Tibial nerve (tissue), 4 donors: ENCODE data around the gene THEM4. TPM values are rescaled to one million over a fixed set of nuclear protein-coding genes. Genes with fewer than 3 reads are reported as not detected.
"Not testable (repeated sequence)": the region's sequence is repeated elsewhere in the genome, so short reads cannot be mapped to it uniquely, and the experiment has no call there.

ENCODE experiments used
- DNase-seq, 2 donors: peaks; one replicate each; pipeline ENCODE4 v3.0.0-alpha.2; 2019; ENCODE audit warnings: low spot score in 2 of 2
- H3K27ac ChIP-seq, 4 donors: fragments of 200-600 bp; sonication (generic) in 3 of 4; one replicate each; pipeline ENCODE4 v1.5.1; 2017 to 2019; ENCODE audit warnings: mild to moderate bottlenecking in 1 of 4
- H3K27me3 ChIP-seq, 2 donors: fragments of 200-600 bp; sonication (generic) in 1 of 2; one replicate each; pipeline versions ENCODE4 v1.5.1 to v1.6.0; 2017 to 2019
- H3K36me3 ChIP-seq, 3 donors: fragments of 200-600 bp; sonication (generic); one replicate each; pipeline ENCODE4 v1.5.1; 2018 to 2019
- H3K4me1 ChIP-seq, 4 donors: fragments of 200-600 bp; sonication (generic) in 3 of 4; one replicate each; pipeline ENCODE4 v1.5.1; 2017 to 2019
- H3K4me3 ChIP-seq, 4 donors: fragments of 200-600 bp; sonication (generic) in 3 of 4; one replicate each; pipeline ENCODE4 v1.5.1; 2017 to 2019; ENCODE audit warnings: mild to moderate bottlenecking in 1 of 4, moderate library complexity in 1 of 4
- H3K9me3 ChIP-seq, 4 donors: fragments of 200-600 bp; sonication (generic) in 3 of 4; one replicate each; pipeline ENCODE4 v1.5.1; 2017 to 2019
- EP300 ChIP-seq, 2 donors: sonication (generic); formaldehyde crosslinking; IDR thresholded peaks; one replicate each; pipeline ENCODE4 v1.6.1; 2017; ENCODE audit warnings: antibody characterized with exemption in 2 of 2, mild to moderate bottlenecking in 1 of 2
- POLR2A ChIP-seq, 2 donors: fragments of 450-650 bp; IDR thresholded peaks; one replicate each; pipeline ENCODE4 v1.6.1; 2017; ENCODE audit warnings: antibody characterized with exemption in 2 of 2, mild to moderate bottlenecking in 2 of 2, moderate library complexity in 2 of 2
- WGBS, 2 donors: methylation state at CpG; one replicate each; pipeline ENCODE4 v1.1.5; 2018; 5-methylcytosine and 5-hydroxymethylcytosine counted together
- total RNA-seq, 4 donors: library from RNA; depleted of rRNA; stranded (reverse); fragments of >200 nt; gene quantifications; one replicate each; pipeline ENCODE4 v1.1.0, GENCODE V29; 2016
- TF ChIP-seq, protein P1 (sequence below), 5 experiments: fragments of 200-600 bp in 3 of 5; fragments of 450-650 bp in 2 of 5; sonication (generic) in 3 of 5; IDR thresholded peaks; one replicate each; pipeline ENCODE4 v1.5.1; 2016 to 2019; ENCODE audit warnings: antibody characterized with exemption in 5 of 5, mild to moderate bottlenecking in 3 of 5, moderate library complexity in 2 of 5

The THEM4 gene
- total RNA-seq, 4 donors from 2014 or later = 17.7 to 48.6 (median 32.3) TPM

DNA sequence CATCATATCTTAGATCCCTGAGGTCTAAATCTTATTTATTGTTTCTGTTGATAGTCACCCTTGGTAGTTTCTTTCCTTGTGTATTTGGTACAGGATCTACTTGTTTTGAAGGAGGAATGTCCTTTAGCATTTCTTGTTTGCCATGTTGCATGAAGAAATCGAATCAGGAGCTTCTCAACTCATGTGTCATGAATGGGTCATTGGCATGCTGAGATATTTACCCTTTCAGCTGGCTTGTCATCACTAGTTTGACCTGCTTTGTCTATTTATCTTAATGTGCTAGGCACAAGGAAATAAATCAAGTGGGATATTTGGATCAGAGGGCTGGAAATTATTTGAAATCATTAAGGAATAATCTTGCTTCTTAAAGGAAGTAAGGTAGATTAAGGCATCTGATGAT is 23.8 kb downstream of the THEM4 start:
- H3K27me3 ChIP-seq = no peaks in the 10 kb centered on the region
- no peak overlapping the region for H3K27ac ChIP-seq
- H3K4me1 ChIP-seq = no peaks in the 10 kb centered on the region
- TF ChIP-seq, protein P1, sequence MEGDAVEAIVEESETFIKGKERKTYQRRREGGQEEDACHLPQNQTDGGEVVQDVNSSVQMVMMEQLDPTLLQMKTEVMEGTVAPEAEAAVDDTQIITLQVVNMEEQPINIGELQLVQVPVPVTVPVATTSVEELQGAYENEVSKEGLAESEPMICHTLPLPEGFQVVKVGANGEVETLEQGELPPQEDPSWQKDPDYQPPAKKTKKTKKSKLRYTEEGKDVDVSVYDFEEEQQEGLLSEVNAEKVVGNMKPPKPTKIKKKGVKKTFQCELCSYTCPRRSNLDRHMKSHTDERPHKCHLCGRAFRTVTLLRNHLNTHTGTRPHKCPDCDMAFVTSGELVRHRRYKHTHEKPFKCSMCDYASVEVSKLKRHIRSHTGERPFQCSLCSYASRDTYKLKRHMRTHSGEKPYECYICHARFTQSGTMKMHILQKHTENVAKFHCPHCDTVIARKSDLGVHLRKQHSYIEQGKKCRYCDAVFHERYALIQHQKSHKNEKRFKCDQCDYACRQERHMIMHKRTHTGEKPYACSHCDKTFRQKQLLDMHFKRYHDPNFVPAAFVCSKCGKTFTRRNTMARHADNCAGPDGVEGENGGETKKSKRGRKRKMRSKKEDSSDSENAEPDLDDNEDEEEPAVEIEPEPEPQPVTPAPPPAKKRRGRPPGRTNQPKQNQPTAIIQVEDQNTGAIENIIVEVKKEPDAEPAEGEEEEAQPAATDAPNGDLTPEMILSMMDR (IDR thresholded peaks at IDR 0.05) = no peak
- TF ChIP-seq POLR2A (IDR thresholded peaks at IDR 0.05) = no peak
- no peak for TF ChIP-seq EP300 (IDR thresholded peaks at IDR 0.05)
- no peak for DNase-seq
- 80 to 88% methylated on average over 1 of the region's 1 CpG for WGBS, 2 donors
- H3K9me3 ChIP-seq = no peaks in the 10 kb centered on the region
- no peak overlapping the region for H3K4me3 ChIP-seq
- H3K36me3 ChIP-seq = peaks cover 0 to 51% (median 0%) of the 10 kb centered on the region in 3 donors

DNA sequence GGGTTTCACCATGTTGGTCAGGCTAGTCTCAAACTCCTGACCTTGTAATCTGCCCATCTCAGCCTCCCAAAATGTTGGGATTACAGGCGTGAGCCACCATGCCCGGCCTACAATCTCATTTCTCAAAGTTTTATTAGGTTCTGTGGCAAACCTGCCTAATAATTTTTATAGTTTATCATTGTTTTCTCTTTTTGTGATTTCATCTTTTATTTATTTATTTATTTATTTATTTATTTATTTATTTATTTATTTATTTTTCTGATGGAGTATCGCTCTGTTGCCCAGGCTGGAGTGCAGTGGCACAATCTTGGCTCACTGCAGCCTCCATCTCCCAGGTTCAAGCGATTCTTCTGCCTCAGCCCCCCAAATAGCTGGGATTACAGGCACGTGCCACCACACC is 24.4 kb downstream of the THEM4 start:
- H3K27ac ChIP-seq, DNase-seq, H3K4me3 ChIP-seq, H3K27me3 ChIP-seq, H3K4me1 ChIP-seq, H3K9me3 ChIP-seq: not testable (repeated sequence)
- WGBS, 2 donors = 96 to 98% methylated on average over 5 of the region's 5 CpGs
- H3K36me3 ChIP-seq = peaks cover 0 to 50% (median 0%) of the 10 kb centered on the region in 3 donors

DNA sequence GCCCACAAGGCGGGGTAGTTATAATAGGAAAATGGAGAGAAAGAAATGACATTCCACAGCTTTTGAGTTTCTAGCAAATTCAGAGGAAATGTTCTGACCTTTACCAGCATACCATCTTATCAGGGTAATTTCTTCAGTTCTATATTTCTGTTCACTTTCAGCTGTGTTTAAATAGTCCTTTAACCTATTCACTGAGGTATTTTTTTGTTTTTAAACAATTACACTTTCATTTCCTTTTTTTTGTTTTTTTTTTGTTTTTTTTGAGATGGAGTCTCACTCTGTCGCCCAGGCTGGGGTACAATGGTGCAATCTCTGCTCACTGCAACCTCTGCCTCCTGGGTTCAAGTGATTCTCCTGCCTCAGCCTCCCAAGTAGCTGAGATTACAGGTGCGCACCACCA is 24.9 kb downstream of the THEM4 start:
- not testable (repeated sequence) for H3K27me3 ChIP-seq, H3K4me1 ChIP-seq, H3K9me3 ChIP-seq, H3K27ac ChIP-seq, H3K4me3 ChIP-seq, DNase-seq
- H3K36me3 ChIP-seq = peaks cover 0 to 49% (median 0%) of the 10 kb centered on the region in 3 donors
- WGBS, 2 donors = 92 to 97% methylated on average over 3 of the region's 3 CpGs

DNA sequence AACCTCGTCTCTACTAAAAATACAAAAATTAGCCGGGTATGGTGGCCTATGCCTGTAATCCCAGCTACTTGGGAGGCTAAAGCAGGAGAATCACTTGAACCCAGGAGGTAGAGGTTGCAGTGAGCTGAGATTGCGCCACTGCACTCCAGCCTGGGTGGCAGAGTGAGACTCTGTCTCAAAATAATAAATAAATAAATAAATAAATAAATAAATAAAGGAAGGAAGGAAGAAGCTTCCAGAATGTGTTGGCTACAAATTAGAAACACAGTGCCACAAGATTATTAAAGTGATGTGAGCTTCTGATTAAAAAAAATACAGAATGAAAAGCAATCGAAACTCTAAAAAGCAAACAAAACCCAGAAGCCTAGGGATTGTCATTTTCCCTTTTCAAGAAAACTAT is 25.4 kb downstream of the THEM4 start:
- H3K4me1 ChIP-seq, H3K27me3 ChIP-seq, DNase-seq, H3K4me3 ChIP-seq, H3K9me3 ChIP-seq, H3K27ac ChIP-seq: not testable (repeated sequence)
- 94 to 97% methylated on average over 4 of the region's 4 CpGs for WGBS, 2 donors
- H3K36me3 ChIP-seq = peaks cover 0 to 44% (median 0%) of the 10 kb centered on the region in 3 donors

DNA sequence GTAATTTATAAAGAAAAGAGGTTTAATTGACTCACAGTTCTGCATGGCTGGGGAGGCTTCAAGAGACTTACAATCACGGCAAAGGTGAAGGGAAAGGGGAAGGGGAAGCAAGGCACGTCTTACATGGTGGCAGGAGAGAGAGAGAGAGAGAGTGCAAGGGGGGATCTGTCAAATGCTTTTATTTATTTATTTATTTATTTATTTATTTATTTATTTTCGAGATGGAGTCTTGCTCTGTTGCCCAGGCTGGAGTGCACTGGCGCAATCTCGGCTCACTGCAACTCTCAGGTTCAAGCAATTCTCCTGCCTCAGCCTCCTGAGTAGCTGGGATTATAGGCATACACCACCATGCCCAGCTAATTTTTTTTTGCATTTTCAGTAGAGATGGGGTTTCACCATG is 26.4 kb downstream of the THEM4 start:
- not testable (repeated sequence) for H3K4me3 ChIP-seq, H3K27me3 ChIP-seq, H3K4me1 ChIP-seq

DNA sequence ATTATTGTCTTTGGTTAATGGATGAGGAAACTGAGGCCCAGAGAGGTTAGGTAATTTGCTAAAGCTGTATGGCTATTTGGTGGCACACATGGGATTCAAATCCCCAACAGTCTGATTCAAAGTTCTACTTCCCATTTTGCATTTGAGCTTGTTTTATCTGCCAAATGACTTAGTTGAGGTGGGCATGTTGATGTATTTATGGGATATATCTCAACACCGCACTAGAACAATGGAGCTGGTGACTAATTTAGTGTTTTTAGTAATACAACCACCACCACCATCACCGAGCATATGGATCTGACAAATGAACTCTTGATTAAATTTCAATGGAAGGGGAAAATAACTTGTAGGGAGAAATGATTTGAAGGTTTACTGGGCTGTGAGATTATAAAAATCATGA is 26.8 kb downstream of the THEM4 start:
- Histone ChIP-seq H3K4me3 (no peak overlapping the region), H3K4me1 (no peaks in the 10 kb centered on the region), H3K9me3 (no peaks in the 10 kb centered on the region), H3K27me3 (no peaks in the 10 kb centered on the region), H3K27ac (no peak overlapping the region), H3K36me3 (peaks cover 0 to 37% (median 0%) of the 10 kb centered on the region in 3 donors)
- 94 to 95% methylated on average over 2 of the region's 2 CpGs for WGBS, 2 donors
- no peak for DNase-seq
- TF ChIP-seq POLR2A (IDR thresholded peaks at IDR 0.05) = no peak
- no peak for TF ChIP-seq EP300 (IDR thresholded peaks at IDR 0.05)
- TF ChIP-seq, protein P1 (IDR thresholded peaks at IDR 0.05) = no peak

More for the DNA sequence above, 26.4 kb downstream of the THEM4 start:
- H3K9me3 ChIP-seq, H3K27ac ChIP-seq, DNase-seq: not testable (repeated sequence)
- H3K36me3 ChIP-seq = peaks cover 0 to 39% (median 0%) of the 10 kb centered on the region in 3 donors
- 87 to 90% methylated on average over 5 of the region's 5 CpGs for WGBS, 2 donors

DNA sequence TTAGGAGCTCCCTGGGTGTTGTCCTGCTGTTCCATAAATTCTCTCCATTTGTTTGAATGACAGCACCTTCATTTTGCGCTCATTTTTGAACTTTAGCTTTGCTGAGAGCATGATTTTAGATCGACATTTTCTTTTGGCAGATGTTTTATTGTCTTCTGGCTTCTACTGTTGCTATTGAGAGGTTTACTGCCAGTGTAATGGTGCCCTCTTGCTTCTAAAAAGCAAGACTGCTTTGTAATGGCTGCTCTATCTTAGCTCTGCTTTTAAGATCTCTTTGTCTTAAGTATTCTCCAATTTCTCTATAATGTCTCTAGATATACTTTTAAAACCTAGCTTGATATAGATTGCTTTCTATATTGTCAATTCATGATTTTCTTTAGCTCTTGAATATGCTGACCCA is 27.8 kb downstream of the THEM4 start:
- Histone ChIP-seq H3K9me3 (no peaks in the 10 kb centered on the region), H3K4me1 (no peaks in the 10 kb centered on the region), H3K36me3 (peaks cover 0 to 33% (median 0%) of the 10 kb centered on the region in 3 donors), H3K27me3 (no peaks in the 10 kb centered on the region), H3K4me3 (no peak overlapping the region), H3K27ac (no peak overlapping the region)
- no peak for DNase-seq
- 39 to 43% methylated on average over 2 of the region's 2 CpGs for WGBS, 2 donors
- TF ChIP-seq, protein P1 (IDR thresholded peaks at IDR 0.05) = no peak
